Measurements from ENCODE around the gene A1BG. TPM values are rescaled to one million over a fixed set of nuclear protein-coding genes. Genes with fewer than 3 reads are reported as not detected.

Gene A1BG
- 10 to 100 TPM; 10.8 to 49.9 (median 14.2) TPM for total RNA-seq
- 10 to 100 TPM; 39.4 to 76.5 (median 73.8) TPM for polyA plus RNA-seq
- long read RNA-seq, donor 1, transcript A1BG-203 (2 exons, 2,134 nt): major isoform, 8 of 8 reads
- long read RNA-seq, donor 1, partial matches to known transcripts: 0 of 8 reads
- long read RNA-seq, donor 1, other reads (novel, unspliced or antisense): 0 of 8 reads
- long read RNA-seq, donor 2, transcript A1BG-203 (2 exons, 2,134 nt): major isoform, 5 of 5 reads
- long read RNA-seq, donor 2, partial matches to known transcripts: 0 of 5 reads
- long read RNA-seq, donor 2, other reads (novel, unspliced or antisense): 0 of 5 reads

DNA sequence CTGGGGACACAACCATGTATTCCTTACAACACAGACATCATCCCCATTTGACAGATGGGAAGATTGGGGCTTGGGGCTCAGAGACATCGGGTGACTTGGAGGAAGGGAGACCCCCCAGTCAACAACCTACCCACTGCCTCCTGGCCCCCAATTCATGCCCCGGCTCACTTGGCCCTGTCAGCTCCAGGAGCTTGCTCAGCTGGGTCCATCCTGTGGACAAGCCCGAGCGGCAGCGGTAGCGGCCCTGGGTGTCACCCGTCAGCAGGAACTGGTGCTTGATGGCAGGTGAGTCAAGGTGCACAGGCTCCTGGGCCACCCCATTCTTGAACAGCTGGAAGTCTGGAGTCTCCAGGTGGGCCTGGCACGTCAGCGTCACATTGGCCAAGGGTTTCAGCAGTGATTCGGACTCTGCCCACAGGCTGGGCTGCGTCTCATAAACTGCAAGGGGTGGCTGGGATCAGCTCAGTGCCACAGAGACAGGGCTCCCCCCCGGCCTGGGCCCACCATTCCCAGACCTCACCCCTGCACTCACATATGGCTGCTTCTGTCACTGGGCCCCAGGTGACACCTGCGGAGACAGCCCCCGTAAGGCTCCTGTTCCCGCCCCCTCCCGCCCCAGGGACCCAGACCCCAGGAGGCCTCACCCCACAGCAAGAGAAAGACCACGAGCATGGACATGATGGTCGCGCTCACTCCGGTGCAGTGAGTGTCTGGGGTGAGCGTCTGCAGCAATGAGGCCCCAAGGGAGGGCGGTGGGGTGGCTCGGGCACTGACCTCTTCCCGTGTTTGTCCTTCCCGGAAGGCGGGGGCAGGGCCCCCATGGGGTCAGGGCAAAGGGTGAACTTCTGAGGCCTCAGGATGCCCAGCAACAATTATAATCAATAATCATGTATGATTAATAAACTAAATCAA, at the start of gene A1BG:
A1BG (minus strand) TSS at position 733 of the 912 bp plus-strand sequence; CDS start at position 678, 55 bp downstream.
- Histone ChIP-seq H3K4me3 (no peak within 1 kb of the TSS), H3K27me3 (replicated peaks in 1 of 7) (peaks cover 0 to 56% (median 12%) of the 10 kb centered on the region in 7 donors), H3K9me3 (no peaks in the 10 kb centered on the region), H3K36me3 (peaks cover 0 to 24% (median 3%) of the 10 kb centered on the region in 6 donors), H3K4me1 (peaks cover 18 to 60% (median 45%) of the 10 kb centered on the region in 6 donors), H3K27ac (no peak within 1 kb of the TSS)
- no peak for DNase-seq
- 86 to 90% (median 88%) methylated on average over 20 to 26 of the region's 26 CpGs for WGBS, 5 donors
- no peak for TF ChIP-seq POLR2A (IDR thresholded peaks at IDR 0.05)
- TF ChIP-seq POLR2AphosphoS5 (IDR thresholded peaks at IDR 0.05): no peak
- TF ChIP-seq, protein P1, sequence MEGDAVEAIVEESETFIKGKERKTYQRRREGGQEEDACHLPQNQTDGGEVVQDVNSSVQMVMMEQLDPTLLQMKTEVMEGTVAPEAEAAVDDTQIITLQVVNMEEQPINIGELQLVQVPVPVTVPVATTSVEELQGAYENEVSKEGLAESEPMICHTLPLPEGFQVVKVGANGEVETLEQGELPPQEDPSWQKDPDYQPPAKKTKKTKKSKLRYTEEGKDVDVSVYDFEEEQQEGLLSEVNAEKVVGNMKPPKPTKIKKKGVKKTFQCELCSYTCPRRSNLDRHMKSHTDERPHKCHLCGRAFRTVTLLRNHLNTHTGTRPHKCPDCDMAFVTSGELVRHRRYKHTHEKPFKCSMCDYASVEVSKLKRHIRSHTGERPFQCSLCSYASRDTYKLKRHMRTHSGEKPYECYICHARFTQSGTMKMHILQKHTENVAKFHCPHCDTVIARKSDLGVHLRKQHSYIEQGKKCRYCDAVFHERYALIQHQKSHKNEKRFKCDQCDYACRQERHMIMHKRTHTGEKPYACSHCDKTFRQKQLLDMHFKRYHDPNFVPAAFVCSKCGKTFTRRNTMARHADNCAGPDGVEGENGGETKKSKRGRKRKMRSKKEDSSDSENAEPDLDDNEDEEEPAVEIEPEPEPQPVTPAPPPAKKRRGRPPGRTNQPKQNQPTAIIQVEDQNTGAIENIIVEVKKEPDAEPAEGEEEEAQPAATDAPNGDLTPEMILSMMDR (IDR thresholded peaks at IDR 0.05 in 8 of 11, conservative IDR thresholded peaks at IDR 0.05 in 3 of 11): no peak
- intact Hi-C loops (cut with DNase I; ENCODE audit: low total_unique reads): no loop called here

DNA sequence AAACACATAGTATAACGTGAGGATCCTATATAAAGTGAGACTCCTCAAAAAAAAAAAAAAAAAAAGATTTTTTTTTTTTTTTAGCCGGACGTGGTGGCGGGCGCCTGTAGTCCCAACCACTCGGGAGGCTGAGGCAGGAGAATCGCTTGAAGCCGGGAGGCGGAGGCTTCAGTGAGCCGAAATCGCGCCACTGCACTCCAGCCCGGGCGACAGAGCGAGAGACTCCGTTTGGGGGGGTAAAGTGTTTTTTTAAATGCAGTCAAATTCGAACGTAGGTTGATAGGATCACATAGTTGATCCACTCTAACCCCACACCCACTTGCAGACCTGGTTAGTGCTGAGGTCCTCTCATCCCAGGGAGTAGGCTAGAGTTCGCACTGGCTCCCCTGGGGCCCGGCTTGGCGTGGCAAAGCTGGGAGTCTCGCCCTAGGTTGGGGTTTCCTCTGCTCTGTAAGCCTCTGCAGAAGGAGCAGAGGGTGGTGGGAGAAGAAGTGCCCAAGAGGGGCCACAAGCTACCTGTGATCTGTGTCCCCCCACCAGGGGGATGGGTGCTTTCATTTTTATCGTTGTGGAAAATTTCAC, 48.6 kb upstream of the A1BG start:
- H3K27ac ChIP-seq: peak overlapping the region in 6 of 8 donors; percentile 51 to 83 (median 81)
- peak; percentile 76 for DNase-seq
- WGBS, 5 donors: 27 to 39% (median 35%) methylated on average over 19 to 23 of the region's 23 CpGs
- TF ChIP-seq POLR2A (IDR thresholded peaks at IDR 0.05) (no peak), POLR2AphosphoS5 (IDR thresholded peaks at IDR 0.05) (no peak)
- TF ChIP-seq, protein P1 (IDR thresholded peaks at IDR 0.05 in 8 of 11, conservative IDR thresholded peaks at IDR 0.05 in 3 of 11): no peak
- peak overlapping the region; percentile 42 to 77 (median 58) for H3K4me3 ChIP-seq
- no peaks in the 10 kb centered on the region for H3K36me3 ChIP-seq
- H3K9me3 ChIP-seq: no peaks in the 10 kb centered on the region
- peaks cover 0 to 21% (median 8%) of the 10 kb centered on the region in 7 donors for H3K27me3 ChIP-seq (replicated peaks in 1 of 7)
- peaks cover 7 to 30% (median 20%) of the 10 kb centered on the region in 6 donors for H3K4me1 ChIP-seq
- intact Hi-C loops (cut with DNase I; ENCODE audit: low total_unique reads): no loop called here

DNA sequence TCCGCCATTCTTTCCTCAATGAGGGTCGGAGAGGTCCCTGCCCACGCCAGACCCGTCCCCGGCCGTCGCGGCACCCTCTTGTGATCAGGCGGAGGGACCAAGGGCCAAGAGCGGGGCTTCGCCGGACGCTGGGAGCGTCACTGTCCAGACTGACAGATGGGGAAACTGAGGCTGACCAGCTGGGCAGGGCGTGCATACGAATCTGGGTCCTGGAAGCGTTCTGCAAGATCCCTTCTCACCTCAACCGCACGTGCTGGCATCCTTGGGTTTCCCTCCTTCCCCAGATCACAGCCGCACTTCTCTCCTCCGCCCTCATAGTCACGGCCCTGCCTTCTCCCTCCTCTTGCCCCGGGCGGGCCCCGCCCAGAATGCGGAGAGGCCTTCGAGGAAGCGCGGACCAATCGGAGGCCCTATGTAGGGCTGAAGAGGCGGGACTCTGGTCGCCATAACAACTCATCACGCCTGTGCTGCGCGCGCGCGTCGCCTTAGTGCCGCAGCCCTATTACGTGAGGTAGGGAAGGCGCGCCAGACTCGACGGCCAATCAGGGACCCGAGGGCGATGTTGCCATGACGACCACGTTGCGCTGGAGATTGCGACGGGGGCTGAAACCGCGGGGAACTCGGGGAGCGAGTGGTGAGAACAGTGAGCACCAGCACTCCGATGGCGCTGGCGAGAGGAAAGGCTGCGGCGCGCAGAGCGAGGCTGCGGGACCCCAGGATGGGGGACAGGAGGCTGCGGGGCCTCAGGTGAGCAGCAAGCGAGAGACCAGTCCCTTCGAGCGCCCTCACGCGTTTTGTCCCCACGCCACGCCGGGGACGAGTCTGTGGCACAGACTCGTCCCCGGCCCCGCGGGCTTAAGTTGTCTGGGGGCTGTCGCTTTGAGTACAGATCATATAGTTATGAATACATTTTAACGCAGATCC, 47.9 kb upstream of the A1BG start:
- peak overlapping the region in 7 of 8 donors; percentile 51 to 83 (median 80) for H3K27ac ChIP-seq
- 3 to 4% (median 3%) methylated on average over 63 to 80 of the region's 80 CpGs for WGBS, 5 donors
- TF ChIP-seq POLR2A (IDR thresholded peaks at IDR 0.05) (peak in 1 of 3 donors; percentile 67), POLR2AphosphoS5 (IDR thresholded peaks at IDR 0.05) (peak; percentile 82 to 94 (median 90))
- TF ChIP-seq, protein P1 (IDR thresholded peaks at IDR 0.05 in 8 of 11, conservative IDR thresholded peaks at IDR 0.05 in 3 of 11): peak in 1 of 11 experiments; percentile 10
- H3K9me3 ChIP-seq: no peaks in the 10 kb centered on the region
- peak overlapping the region; percentile 42 to 77 (median 58) for H3K4me3 ChIP-seq
- intact Hi-C loops (cut with DNase I; ENCODE audit: low total_unique reads): no loop called here
- H3K27me3 ChIP-seq (replicated peaks in 1 of 7): peaks cover 0 to 29% (median 15%) of the 10 kb centered on the region in 7 donors
- H3K36me3 ChIP-seq: no peaks in the 10 kb centered on the region
- peak; percentile 99 for DNase-seq
- peaks cover 7 to 32% (median 22%) of the 10 kb centered on the region in 6 donors for H3K4me1 ChIP-seq

All from spleen (tissue), 13 donors.